Activated gamma-delta T cell treated with Interleukin-2 at 50 U/mL for 16 hours (primary cell): Measurements from ENCODE around the gene BCL11B.
A peak's percentile ranks its signal among the peaks of the same experiment; 100 is the strongest.

Source experiments
- DNase-seq: peaks from one replicate; pipeline ENCODE4 v3.0.0-alpha.2; 2020

The BCL11B gene

GRCh38 chr14:99286761-99287160 is 14.8 kb upstream of the BCL11B start:
- no peak for DNase-seq

GRCh38 chr14:99284254-99285004 is 12.4 kb upstream of the BCL11B start:
- DNase-seq: no peak

GRCh38 chr14:99282261-99283050 is 10.5 kb upstream of the BCL11B start:
- DNase-seq: no peak

- no peak for DNase-seq
These were observed 9.4 kb upstream of the BCL11B start for GRCh38 chr14:99281396-99281795.

- DNase-seq: no peak
These were observed 8.9 kb upstream of the BCL11B start for GRCh38 chr14:99280852-99281251.

- no peak for DNase-seq
These were observed 8.2 kb upstream of the BCL11B start for GRCh38 chr14:99280066-99280731.

- no peak for DNase-seq
These were observed 6.8 kb upstream of the BCL11B start for GRCh38 chr14:99278836-99279235.

- no peak for DNase-seq
These were observed 5.5 kb upstream of the BCL11B start for GRCh38 chr14:99277530-99277929.

GRCh38 chr14:99276482-99276881 is 4.5 kb upstream of the BCL11B start:
- no peak for DNase-seq

- no peak for DNase-seq
These were observed 3.2 kb upstream of the BCL11B start for GRCh38 chr14:99275222-99275584.

- peak; percentile 53 for DNase-seq
These were observed 2.6 kb upstream of the BCL11B start for GRCh38 chr14:99274346-99275221.

- DNase-seq: no peak
These were observed 1.9 kb upstream of the BCL11B start for GRCh38 chr14:99273766-99274345.

GRCh38 chr14:99272899-99273765 is 1.1 kb upstream of the BCL11B start:
- no peak for DNase-seq

- DNase-seq: no peak
These were observed 568 bp upstream of the BCL11B start for GRCh38 chr14:99272632-99272898.

GRCh38 chr14:99271221-99271941 is 616 bp downstream of the BCL11B start:
- no peak for DNase-seq

- no peak for DNase-seq
These were observed 1.4 kb downstream of the BCL11B start for GRCh38 chr14:99270458-99271220.

- no peak for DNase-seq
These were observed 2.9 kb downstream of the BCL11B start for GRCh38 chr14:99268810-99269707.

- DNase-seq: no peak
These were observed 3.9 kb downstream of the BCL11B start for GRCh38 chr14:99267837-99268781.
